Pancreas (tissue), 10 donors: ENCODE data around the gene PLAC8L1. TPM values are rescaled to one million over a fixed set of nuclear protein-coding genes. Genes with fewer than 3 reads are reported as not detected.
"Not testable (repeated sequence)": the region's sequence is repeated elsewhere in the genome, so short reads cannot be mapped to it uniquely, and the experiment has no call there.

ENCODE experiments used
- ATAC-seq, 4 donors: fragments of 200-7000 bp; cut with Tn5 transposase; one replicate each; pipeline versions ENCODE4 v1.8.0 to v1.9.1; 2020; ENCODE audit warnings: mild to moderate bottlenecking in 4 of 4, moderate library complexity in 4 of 4
- DNase-seq, 6 donors: peaks; one replicate each; pipeline ENCODE4 v3.0.0-alpha.2; 2020
- FAIRE-seq: peaks from 2 replicates; lab custom pipeline; 2012; peaks lifted over from hg19 to GRCh38; lab: Jason Lieb, UNC
- H3K27ac ChIP-seq, 4 donors: fragments of 200-600 bp; sonication (generic); 1 replicate in 3 of 4; 2 replicates in 1 of 4; pipeline versions ENCODE4 v1.5.0 to v1.8.0; 2020
- H3K27me3 ChIP-seq, 4 donors: fragments of 200-600 bp; one replicate each; pipeline ENCODE4 v1.8.0; 2021
- H3K36me3 ChIP-seq, 3 donors: fragments of 200-600 bp; sonication (generic) in 1 of 3; one replicate each; pipeline versions ENCODE4 v1.5.0 to v1.8.0; 2020 to 2021
- H3K4me1 ChIP-seq, 3 donors: fragments of 200-600 bp; one replicate each; pipeline ENCODE4 v1.8.0; 2021
- H3K4me3 ChIP-seq, 4 donors: fragments of 200-600 bp; sonication (generic) in 2 of 4; one replicate each; pipeline versions ENCODE4 v1.5.0 to v1.8.0; 2020 to 2021
- H3K9me3 ChIP-seq, 4 donors: fragments of 200-600 bp; one replicate each; pipeline ENCODE4 v1.8.0; 2021
- CTCF ChIP-seq, 4 donors: fragments of 200-600 bp; sonication (generic) in 3 of 4; IDR thresholded peaks; one replicate each; pipeline versions ENCODE4 v1.5.0 to v1.8.0; 2021; ENCODE audit warnings: antibody characterized with exemption in 4 of 4
- WGBS, 2 donors: extraction: QIAGEN DNeasy Blood & Tissue Kit; methylation state at CpG; one replicate each; pipeline ENCODE4 v1.1.7; 2013; 5-methylcytosine and 5-hydroxymethylcytosine counted together
- intact Hi-C, 3 donors: fragments of 100-400 bp; cut with DNase I; formaldehyde crosslinking; loops; one replicate each; pipeline versions ENCODE4 v1.11.1 to v1.14.2; 2022
- polyA plus RNA-seq, 2 donors: library from polyadenylated mRNA; stranded (reverse); fragments of 200-250 nt; gene quantifications; one replicate each; pipeline ENCODE4 v1.2.3, GENCODE V29; 2013
- total RNA-seq, 6 donors: library from RNA; stranded (reverse); fragmentation: NEBNext Ultra II Directional in 4 of 6; extraction: Animal tissue kit (Norgen Biotek cat#: 25700) in 4 of 6; gene quantifications; one replicate each; pipeline versions ENCODE4 v1.2.1 to v1.2.4, GENCODE V29; 2021 to 2023
- donor health status: healthy with polysubstance abuse.
- donor health status: DM: no; HTN: no; CAD: no; lungs with moderate emphysema.
- donor health status: DM: no; HTN: no; CAD: no.
- donor health status: control.
- donor health status: control.
- donor health status: Bipolar disorder and iron deficiency.
- donor health status: DM: yes; HTN: yes; CAD: no.
- donor health status: DM: no; HTN: no; CAD: no.
- donor health status: DM: no; HTN: no; CAD: no.
- donor health status: DM: yes; HTN: yes; CAD: no.

Gene PLAC8L1
- total and polyA plus RNA-seq, 8 donors: 0.31 to 0.87 (median 0.55) TPM; not detected in 2

DNA sequence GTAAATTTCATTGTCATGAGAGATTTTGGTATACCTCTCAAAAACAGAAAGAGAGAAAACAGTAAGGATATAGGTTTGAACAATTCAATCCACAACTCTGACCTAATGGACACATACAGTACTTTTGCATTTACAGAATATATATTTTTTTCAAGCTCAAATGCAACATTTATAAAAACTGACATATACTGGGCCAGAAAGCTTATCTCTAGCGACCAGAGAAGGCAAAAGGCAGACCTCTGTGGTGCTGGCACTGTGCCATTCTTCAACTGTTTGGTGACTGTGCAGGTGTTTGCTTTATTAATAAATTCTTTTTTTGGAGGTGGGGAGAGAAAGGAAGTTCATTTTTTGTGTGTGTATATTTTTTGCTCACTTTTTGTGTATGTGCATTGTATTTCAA lies 6.0 kb upstream of the PLAC8L1 start:
- Histone ChIP-seq H3K27me3 (no peaks in the 10 kb centered on the region), H3K36me3 (peaks cover 0 to 8% (median 0%) of the 10 kb centered on the region in 3 donors), H3K27ac (no peak overlapping the region), H3K9me3 (no peaks in the 10 kb centered on the region), H3K4me1 (peaks cover 0 to 4% (median 0%) of the 10 kb centered on the region in 3 donors), H3K4me3 (no peak overlapping the region)
- 8 to 11% methylated on average over 1 of the region's 1 CpG for WGBS, 2 donors
- intact Hi-C loops: no loop called here
- no peak for TF ChIP-seq CTCF (IDR thresholded peaks at IDR 0.05)
- DNase-seq (peak in 4 of 6 donors; percentile 16 to 33 (median 22)), ATAC-seq (peak in 2 of 4 donors; percentile 42 to 50), FAIRE-seq (no peak)

DNA sequence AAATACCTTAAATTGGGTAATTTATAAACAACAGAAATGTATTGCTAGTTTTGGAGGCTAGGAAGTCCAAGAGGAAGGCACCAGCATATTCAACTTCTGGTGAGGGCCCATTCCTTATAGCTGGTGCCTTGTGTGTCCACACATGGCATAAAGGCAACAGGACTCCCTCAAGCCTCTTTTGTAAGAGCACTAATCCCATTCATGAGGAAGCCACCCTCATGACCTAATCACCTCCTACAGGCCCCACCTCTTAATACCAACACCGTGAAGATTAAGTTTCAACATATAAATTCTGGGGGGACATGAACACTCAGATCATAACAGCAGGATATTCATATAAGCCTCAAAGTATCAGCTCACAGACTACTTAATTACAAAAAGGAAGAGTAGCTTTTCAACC lies 4.0 kb upstream of the PLAC8L1 start:
- DNase-seq (no peak), ATAC-seq (no peak), FAIRE-seq (no peak)
- 88 to 91% methylated on average over 1 of the region's 1 CpG for WGBS, 2 donors
- Histone ChIP-seq H3K27ac (no peak overlapping the region), H3K27me3 (no peaks in the 10 kb centered on the region), H3K36me3 (peaks cover 0 to 8% (median 0%) of the 10 kb centered on the region in 3 donors), H3K4me1 (peaks cover 0 to 4% (median 0%) of the 10 kb centered on the region in 3 donors), H3K9me3 (no peaks in the 10 kb centered on the region), H3K4me3 (no peak overlapping the region)
- intact Hi-C loops: no loop called here
- no peak for TF ChIP-seq CTCF (IDR thresholded peaks at IDR 0.05)

GRCh38 chr5:146108870-146109269 lies 3.5 kb upstream of the PLAC8L1 start:
- WGBS, 2 donors: 88 to 97% methylated on average over 2 of the region's 2 CpGs
- H3K36me3 ChIP-seq, H3K4me3 ChIP-seq, FAIRE-seq, intact Hi-C loops, H3K9me3 ChIP-seq, DNase-seq, ATAC-seq, H3K27me3 ChIP-seq, H3K4me1 ChIP-seq, H3K27ac ChIP-seq: not testable (repeated sequence)

- peaks cover 0 to 4% (median 0%) of the 10 kb centered on the region in 3 donors for H3K4me1 ChIP-seq
- intact Hi-C loops: no loop called here
- ATAC-seq (no peak), FAIRE-seq (no peak), DNase-seq (no peak)
- WGBS, 2 donors: 67 to 88% methylated on average over 1 of the region's 1 CpG
- no peaks in the 10 kb centered on the region for H3K9me3 ChIP-seq
- no peaks in the 10 kb centered on the region for H3K27me3 ChIP-seq
- no peaks in the 10 kb centered on the region for H3K36me3 ChIP-seq
- H3K4me3 ChIP-seq: no peak overlapping the region
- TF ChIP-seq CTCF (IDR thresholded peaks at IDR 0.05): no peak
- H3K27ac ChIP-seq: no peak overlapping the region
These were observed 2.5 kb upstream of the PLAC8L1 start for GRCh38 chr5:146107901-146108300.

DNA sequence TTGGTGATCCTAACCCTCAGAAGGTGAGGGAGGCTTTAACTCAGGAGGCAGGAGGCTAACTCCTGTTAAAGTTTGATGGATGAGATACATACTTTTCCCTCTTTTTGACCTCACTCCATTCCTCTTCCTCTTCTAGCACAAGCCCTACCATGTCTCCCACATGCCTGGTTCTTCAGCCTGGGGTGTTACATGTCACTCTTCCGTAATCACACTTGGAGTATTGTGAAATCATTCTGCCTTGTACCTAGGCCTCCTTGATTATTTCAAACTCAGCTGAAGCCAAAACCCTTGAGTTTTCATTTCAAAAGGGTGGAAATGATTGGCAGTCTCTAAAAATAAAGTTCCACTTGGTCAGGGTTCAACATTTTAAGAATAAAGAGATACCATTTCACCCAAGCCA lies 1.8 kb downstream of the PLAC8L1 start:
- H3K9me3 ChIP-seq: no peaks in the 10 kb centered on the region
- H3K27ac ChIP-seq: no peak overlapping the region
- no peak for DNase-seq
- no peak for FAIRE-seq
- H3K4me3 ChIP-seq: no peak overlapping the region
- intact Hi-C loops: no loop called here
- no peak for TF ChIP-seq CTCF (IDR thresholded peaks at IDR 0.05)
- WGBS, 2 donors: 0 to 73% methylated on average over 1 of the region's 1 CpG
- no peak for ATAC-seq
- no peaks in the 10 kb centered on the region for H3K4me1 ChIP-seq
- H3K36me3 ChIP-seq: no peaks in the 10 kb centered on the region
- H3K27me3 ChIP-seq: no peaks in the 10 kb centered on the region
